ENCODE results near the gene LINS1. TPM values are rescaled to one million over a fixed set of nuclear protein-coding genes. Genes with fewer than 3 reads are reported as not detected.

The LINS1 gene
- total RNA-seq, 2 donors from 2014 or later, result 15.5 to 32.3 TPM

DNA sequence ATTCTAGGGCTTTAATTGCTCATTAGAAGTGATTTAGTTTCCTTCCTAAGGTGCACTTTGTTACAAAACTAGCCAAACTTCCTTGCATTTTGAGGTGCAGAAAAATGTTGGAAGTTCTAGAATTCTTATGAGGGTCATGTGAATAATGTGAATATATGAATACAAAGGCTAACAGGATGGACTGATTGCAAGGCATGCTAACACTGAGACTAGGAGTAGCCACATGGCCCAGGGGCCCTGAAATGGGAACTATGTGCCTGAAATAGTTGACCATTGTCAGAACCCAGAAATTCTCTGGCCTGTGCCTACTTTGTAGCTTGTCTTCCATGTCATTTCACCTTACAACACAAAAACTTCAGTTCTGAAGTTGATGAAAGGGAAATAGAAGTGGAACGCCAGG, 11.2 kb upstream of the LINS1 start:
- Histone ChIP-seq H3K4me1 (replicated peaks) (no peaks in the 10 kb centered on the region), H3K27me3 (replicated peaks; ENCODE audit: insufficient read depth) (no peaks in the 10 kb centered on the region), H3K9me3 (no peaks in the 10 kb centered on the region), H3K36me3 (peaks cover 0 to 5% of the 10 kb centered on the region in 2 donors), H3K27ac (peak overlapping the region in 1 of 2 donors; percentile 53), H3K4me3 (no peak overlapping the region)
- intact Hi-C loops (cut with DNase I), result no loop called here
- TF ChIP-seq, protein P1, sequence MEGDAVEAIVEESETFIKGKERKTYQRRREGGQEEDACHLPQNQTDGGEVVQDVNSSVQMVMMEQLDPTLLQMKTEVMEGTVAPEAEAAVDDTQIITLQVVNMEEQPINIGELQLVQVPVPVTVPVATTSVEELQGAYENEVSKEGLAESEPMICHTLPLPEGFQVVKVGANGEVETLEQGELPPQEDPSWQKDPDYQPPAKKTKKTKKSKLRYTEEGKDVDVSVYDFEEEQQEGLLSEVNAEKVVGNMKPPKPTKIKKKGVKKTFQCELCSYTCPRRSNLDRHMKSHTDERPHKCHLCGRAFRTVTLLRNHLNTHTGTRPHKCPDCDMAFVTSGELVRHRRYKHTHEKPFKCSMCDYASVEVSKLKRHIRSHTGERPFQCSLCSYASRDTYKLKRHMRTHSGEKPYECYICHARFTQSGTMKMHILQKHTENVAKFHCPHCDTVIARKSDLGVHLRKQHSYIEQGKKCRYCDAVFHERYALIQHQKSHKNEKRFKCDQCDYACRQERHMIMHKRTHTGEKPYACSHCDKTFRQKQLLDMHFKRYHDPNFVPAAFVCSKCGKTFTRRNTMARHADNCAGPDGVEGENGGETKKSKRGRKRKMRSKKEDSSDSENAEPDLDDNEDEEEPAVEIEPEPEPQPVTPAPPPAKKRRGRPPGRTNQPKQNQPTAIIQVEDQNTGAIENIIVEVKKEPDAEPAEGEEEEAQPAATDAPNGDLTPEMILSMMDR (IDR thresholded peaks at IDR 0.05), result no peak
- 98% methylated on average over 1 of the region's 1 CpG for WGBS
- DNase-seq (ENCODE audit: low spot score), result no peak

DNA sequence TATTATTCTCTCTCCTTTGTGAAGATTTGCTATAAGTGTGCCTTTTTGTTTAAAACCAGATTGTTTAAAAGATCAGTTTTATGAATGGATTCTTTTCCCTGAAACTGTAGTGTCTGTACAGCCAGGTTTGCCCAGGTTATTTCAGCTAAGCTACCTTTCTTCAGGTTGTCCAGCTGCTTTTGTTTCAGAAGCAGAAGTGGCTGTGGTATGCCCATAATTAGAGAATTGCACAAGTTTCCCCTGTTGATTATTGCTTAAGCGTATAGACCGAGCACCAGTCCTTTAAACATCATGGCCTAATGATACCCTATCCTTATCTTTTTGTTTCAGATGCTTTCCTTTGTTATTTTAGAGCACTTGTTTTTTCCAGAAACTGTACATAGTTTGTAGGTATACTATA, 10.6 kb upstream of the LINS1 start:
- H3K4me1 ChIP-seq (replicated peaks), result no peaks in the 10 kb centered on the region
- no peak overlapping the region for H3K27ac ChIP-seq
- TF ChIP-seq, protein P1 (IDR thresholded peaks at IDR 0.05), result no peak
- TF ChIP-seq POLR2A (IDR thresholded peaks at IDR 0.05) (no peak), POLR2AphosphoS5 (IDR thresholded peaks at IDR 0.05) (no peak)
- no peak for DNase-seq (ENCODE audit: low spot score)
- no peaks in the 10 kb centered on the region for H3K9me3 ChIP-seq
- WGBS, result 87% methylated on average over 2 of the region's 2 CpGs
- no peak overlapping the region for H3K4me3 ChIP-seq
- intact Hi-C loops (cut with DNase I), result no loop called here
- peaks cover 0 to 5% of the 10 kb centered on the region in 2 donors for H3K36me3 ChIP-seq
- no peaks in the 10 kb centered on the region for H3K27me3 ChIP-seq (replicated peaks; ENCODE audit: insufficient read depth)

DNA sequence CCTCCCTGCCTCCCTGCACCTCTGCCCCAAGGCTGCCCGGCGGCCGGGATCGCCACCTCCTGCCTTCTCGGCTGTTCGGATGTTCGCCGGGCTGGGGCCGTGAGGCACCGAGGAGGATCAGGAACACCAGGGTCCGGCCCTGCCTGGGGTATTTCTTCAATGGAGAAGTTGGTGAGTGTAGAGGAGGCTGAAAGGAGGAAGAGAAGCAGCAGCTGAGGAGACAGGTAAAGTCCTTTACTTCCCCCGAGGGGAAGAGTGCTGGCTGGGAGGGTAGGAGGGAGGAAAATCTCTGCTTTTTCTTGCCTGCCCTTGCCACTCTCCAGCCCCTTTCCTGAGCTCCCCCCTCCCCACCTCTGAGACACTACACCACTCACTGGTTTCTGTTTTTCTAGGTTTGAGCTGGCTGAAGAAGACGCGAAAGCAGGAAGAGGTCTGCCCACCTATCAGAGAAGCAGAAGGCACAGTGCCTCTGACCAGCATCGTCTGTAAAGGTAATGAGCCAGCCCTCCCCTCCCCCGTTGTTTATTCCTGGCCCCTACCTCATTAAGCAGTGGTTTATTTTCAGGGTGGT, 924 bp upstream of the LINS1 start:
- Histone ChIP-seq H3K27me3 (replicated peaks; ENCODE audit: insufficient read depth) (no peaks in the 10 kb centered on the region), H3K4me3 (peak overlapping the region; percentile 79 to 84)
- WGBS, result under 1% methylated on average over 16 of the region's 16 CpGs

DNA sequence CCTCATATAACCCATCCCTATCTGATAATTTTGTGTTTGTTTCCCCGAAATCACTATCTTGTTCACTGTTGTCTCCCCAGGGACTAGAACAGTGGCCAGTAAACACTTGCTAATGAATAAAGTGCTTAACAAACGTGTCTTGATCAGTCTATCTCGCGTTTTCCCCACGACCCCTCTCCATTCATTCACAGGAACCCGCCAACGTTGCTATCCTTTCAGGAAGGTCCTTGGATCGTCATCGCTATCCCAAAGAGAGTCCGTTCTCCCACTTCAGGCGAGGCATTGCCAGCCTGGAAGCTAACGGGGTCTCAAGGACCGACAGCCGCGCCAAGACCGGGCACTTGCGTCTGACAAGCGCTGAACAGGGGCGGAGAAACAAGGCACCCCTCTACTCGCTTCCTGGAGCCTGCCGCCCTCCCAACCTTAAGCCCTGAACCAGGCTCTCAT, 344 bp downstream of the LINS1 start:
- intact Hi-C loops (cut with DNase I), result loop anchor here (10.0 kb wide), 1 partner anchor 247 kb away; no protein-coding TSS in a partner anchor
- H3K4me1 ChIP-seq (replicated peaks), result peaks cover 16% of the 10 kb centered on the region

More for the DNA sequence above, 924 bp upstream of the LINS1 start:
- intact Hi-C loops (cut with DNase I), result loop anchor here (10.0 kb wide), 1 partner anchor 248 kb away; no protein-coding TSS in a partner anchor
- Histone ChIP-seq H3K36me3 (no peaks in the 10 kb centered on the region), H3K9me3 (no peaks in the 10 kb centered on the region), H3K4me1 (replicated peaks) (peaks cover 16% of the 10 kb centered on the region), H3K27ac (peak overlapping the region; percentile 82 to 85)
- TF ChIP-seq POLR2A (IDR thresholded peaks at IDR 0.05), result no peak
- no peak for TF ChIP-seq POLR2AphosphoS5 (IDR thresholded peaks at IDR 0.05)
- peak; percentile 10 for DNase-seq (ENCODE audit: low spot score)

DNA sequence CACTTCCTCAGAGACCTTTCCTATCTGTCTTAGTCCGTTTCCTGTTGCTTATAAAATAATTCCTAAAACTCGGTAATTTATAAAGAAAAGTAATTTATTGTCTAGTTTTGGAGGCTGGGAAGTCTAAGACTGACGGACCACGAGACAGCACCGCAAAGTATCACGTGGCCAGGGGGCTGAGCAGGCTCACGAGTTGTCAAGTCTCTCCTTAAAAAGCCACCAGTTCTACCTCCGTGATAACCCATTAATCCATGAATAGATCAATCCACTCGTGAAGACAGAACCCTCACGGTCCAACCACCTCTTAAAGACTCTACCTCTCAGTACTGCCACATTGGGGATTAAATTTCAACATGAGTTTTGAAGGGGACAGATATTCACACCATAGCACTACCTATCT, 821 bp downstream of the LINS1 start:
- Histone ChIP-seq H3K4me1 (replicated peaks) (peaks cover 16% of the 10 kb centered on the region), H3K9me3 (no peaks in the 10 kb centered on the region), H3K36me3 (no peaks in the 10 kb centered on the region), H3K27me3 (replicated peaks; ENCODE audit: insufficient read depth) (no peaks in the 10 kb centered on the region), H3K27ac (no peak overlapping the region), H3K4me3 (peak overlapping the region; percentile 57 to 84)
- under 1% methylated on average over 10 of the region's 10 CpGs for WGBS
- TF ChIP-seq, protein P1 (IDR thresholded peaks at IDR 0.05), result no peak
- TF ChIP-seq POLR2AphosphoS5 (IDR thresholded peaks at IDR 0.05) (no peak), POLR2A (IDR thresholded peaks at IDR 0.05) (no peak)
- intact Hi-C loops (cut with DNase I), result loop anchor here (10.0 kb wide), 1 partner anchor 246 kb away; no protein-coding TSS in a partner anchor
- no peak for DNase-seq (ENCODE audit: low spot score)

More for the DNA sequence above, 344 bp downstream of the LINS1 start:
- WGBS, result under 1% methylated on average over 21 of the region's 21 CpGs
- DNase-seq (ENCODE audit: low spot score), result no peak
- H3K9me3 ChIP-seq, result no peaks in the 10 kb centered on the region
- TF ChIP-seq POLR2A (IDR thresholded peaks at IDR 0.05), result no peak
- no peak for TF ChIP-seq POLR2AphosphoS5 (IDR thresholded peaks at IDR 0.05)
- TF ChIP-seq, protein P1 (IDR thresholded peaks at IDR 0.05), result no peak
- peak overlapping the region; percentile 68 to 79 for H3K27ac ChIP-seq
- H3K27me3 ChIP-seq (replicated peaks; ENCODE audit: insufficient read depth), result no peaks in the 10 kb centered on the region
- peak overlapping the region; percentile 57 to 84 for H3K4me3 ChIP-seq
- H3K36me3 ChIP-seq, result no peaks in the 10 kb centered on the region
